ENCODE data around the gene AMELX.

Gene AMELX

DNA sequence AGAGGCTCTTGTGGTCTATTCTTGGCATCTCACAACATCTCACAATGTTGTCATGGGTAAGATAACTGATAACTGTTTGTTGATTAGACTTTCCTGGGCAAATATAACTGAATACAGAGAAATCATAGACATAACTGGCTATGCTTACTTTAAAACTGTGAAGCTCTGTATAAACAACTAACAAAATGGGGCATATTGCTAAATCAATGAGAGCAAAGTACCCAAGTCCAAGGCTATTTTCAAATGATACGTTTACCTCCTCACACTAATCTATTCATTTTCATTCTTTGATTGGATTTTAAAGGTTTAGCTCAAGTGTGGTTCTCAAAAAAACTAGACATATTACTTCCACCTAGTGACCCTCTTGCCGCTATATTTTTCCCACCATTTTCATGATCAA, 38.6 kb downstream of the AMELX start:
- peaks cover 92% of the 10 kb centered on the region for H3K27me3 ChIP-seq
- no peak for TF ChIP-seq Cebpa-rat (IDR thresholded peaks at IDR 0.05)
- no peaks in the 10 kb centered on the region; the same call in 1 of the 2 replicates for H3K9me3 ChIP-seq
- no peak overlapping the region for H3K27ac ChIP-seq
- H3K4me2 ChIP-seq, result no peak overlapping the region
- H3K4me1 ChIP-seq, result peaks cover 8% of the 10 kb centered on the region; the same call in 1 of the 2 replicates
- H3K36me3 ChIP-seq, result no peaks in the 10 kb centered on the region
- no peak overlapping the region for H3K4me3 ChIP-seq
- H4K20me1 ChIP-seq, result no peaks in the 10 kb centered on the region; the same call in 1 of the 2 replicates
- H3K9ac ChIP-seq, result no peak overlapping the region

GRCh38 chrX:11334165-11334564, 41.0 kb downstream of the AMELX start:
- H3K4me1 ChIP-seq, result peaks cover 9% of the 10 kb centered on the region; the same call in 1 of the 2 replicates
- H3K9me3 ChIP-seq, result no peaks in the 10 kb centered on the region; the same call in 1 of the 2 replicates
- peaks cover 90% of the 10 kb centered on the region for H3K27me3 ChIP-seq
- TF ChIP-seq Cebpa-rat (IDR thresholded peaks at IDR 0.05), result no peak
- no peaks in the 10 kb centered on the region; the same call in 1 of the 2 replicates for H4K20me1 ChIP-seq
- H3K4me2 ChIP-seq, result no peak overlapping the region
- no peak overlapping the region for H3K9ac ChIP-seq
- no peak overlapping the region for H3K27ac ChIP-seq
- H3K36me3 ChIP-seq, result no peaks in the 10 kb centered on the region
- no peak overlapping the region for H3K4me3 ChIP-seq

- Histone ChIP-seq H3K9ac (no peak overlapping the region), H3K4me2 (peak overlapping the region; percentile 24; the same call in 1 of the 2 replicates), H3K27ac (no peak overlapping the region), H3K4me1 (peaks cover 11% of the 10 kb centered on the region; the same call in 1 of the 2 replicates), H4K20me1 (no peaks in the 10 kb centered on the region), H3K36me3 (no peaks in the 10 kb centered on the region), H3K9me3 (no peaks in the 10 kb centered on the region; the same call in 1 of the 2 replicates), H3K27me3 (peaks cover 85% of the 10 kb centered on the region), H3K4me3 (no peak overlapping the region)
- no peak for TF ChIP-seq Cebpa-rat (IDR thresholded peaks at IDR 0.05)
These were observed 43.0 kb downstream of the AMELX start for GRCh38 chrX:11336201-11336600.

DNA sequence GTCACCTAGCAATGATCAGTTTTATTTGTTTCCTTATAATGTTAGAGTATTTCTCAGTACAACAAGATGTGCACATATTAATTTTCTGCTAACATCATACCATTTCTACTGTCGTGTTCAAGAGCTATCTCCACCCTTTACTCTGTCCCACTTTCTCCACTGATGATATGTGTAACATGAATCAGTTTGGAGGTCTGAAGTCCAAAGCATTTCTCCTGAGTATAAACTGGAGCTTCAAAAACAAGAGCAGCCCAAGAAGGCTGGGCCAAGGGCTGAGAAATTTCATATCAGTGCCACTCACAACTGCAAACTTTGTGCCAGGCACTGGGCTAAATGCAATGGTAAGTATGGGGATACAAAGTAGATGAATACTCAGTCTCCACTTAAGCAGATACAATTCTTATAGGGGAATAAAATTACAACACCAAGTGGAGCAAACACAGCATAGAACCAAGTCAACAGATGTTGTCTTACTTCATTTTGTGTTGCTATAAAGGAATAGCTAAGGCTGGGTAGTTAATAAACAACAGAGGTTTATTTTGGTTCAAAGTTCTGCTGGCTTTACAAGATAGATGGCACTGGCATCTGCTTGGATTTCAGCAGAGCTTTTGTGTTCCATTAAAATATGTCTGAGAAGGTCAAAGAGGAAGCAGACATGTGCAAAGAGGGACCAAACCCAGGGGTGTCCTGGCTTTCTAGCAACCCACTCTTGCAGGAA, 44.2 kb downstream of the AMELX start:
- TF ChIP-seq Cebpa-rat (IDR thresholded peaks at IDR 0.05), result no peak
- Histone ChIP-seq H3K36me3 (no peaks in the 10 kb centered on the region), H3K9me3 (no peaks in the 10 kb centered on the region; the same call in 1 of the 2 replicates), H3K27ac (no peak overlapping the region), H3K4me3 (no peak overlapping the region), H3K27me3 (peaks cover 81% of the 10 kb centered on the region), H3K4me1 (peaks cover 19% of the 10 kb centered on the region; the same call in 1 of the 2 replicates), H4K20me1 (no peaks in the 10 kb centered on the region), H3K9ac (no peak overlapping the region), H3K4me2 (no peak overlapping the region)

DNA sequence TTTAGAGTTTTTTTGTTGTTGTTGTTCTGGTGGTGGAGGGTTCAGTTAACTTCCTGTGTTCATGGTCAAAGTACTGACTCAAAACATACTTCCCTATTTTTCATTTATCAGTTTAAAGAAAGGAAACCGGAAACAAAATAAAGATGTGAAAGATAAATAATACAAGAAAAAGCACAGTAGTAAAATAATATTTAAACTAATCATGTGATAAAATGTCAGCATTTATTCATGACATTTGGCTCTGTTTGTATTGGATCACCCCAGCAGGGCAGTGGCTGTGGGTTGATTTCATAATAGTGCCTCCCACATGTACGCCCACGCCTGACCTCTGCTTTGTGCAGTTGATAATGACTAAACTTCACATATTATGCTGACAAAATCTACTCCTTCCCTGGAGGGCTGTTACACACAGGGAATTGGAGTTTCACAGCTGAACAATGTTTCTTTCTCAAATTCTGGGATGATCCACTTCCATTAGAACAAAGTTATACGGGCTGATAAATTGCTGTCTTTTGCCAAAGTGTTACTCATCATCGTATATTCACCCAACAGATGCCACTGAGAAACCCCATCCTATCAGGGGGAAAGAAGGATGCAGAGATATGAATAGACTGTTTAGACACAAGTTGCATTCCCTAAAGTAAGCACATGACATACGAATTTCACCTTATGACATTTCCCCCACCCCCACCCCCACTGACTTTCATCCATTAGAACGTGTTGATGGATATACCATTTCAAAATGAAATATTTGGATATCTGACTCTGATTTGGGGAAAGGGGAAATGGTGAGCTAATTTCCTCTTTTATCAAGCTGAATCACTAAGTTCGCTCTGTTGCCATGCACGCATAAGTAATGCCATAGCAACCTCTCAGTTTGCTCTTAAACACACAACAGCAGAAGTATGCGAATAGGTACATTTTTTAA, 48.3 kb downstream of the AMELX start:
- Histone ChIP-seq H3K27ac (peak overlapping the region; percentile 19; the same call in 1 of the 2 replicates), H3K36me3 (no peaks in the 10 kb centered on the region), H3K4me2 (0 out of 2 replicates have a peak overlapping the region, but pooled peaks have one; percentile 14), H3K9ac (no peak overlapping the region), H3K9me3 (no peaks in the 10 kb centered on the region), H3K4me1 (peaks cover 13% of the 10 kb centered on the region; the same call in 1 of the 2 replicates), H3K4me3 (no peak overlapping the region), H3K27me3 (peaks cover 77% of the 10 kb centered on the region), H4K20me1 (no peaks in the 10 kb centered on the region)
- TF ChIP-seq Cebpa-rat (IDR thresholded peaks at IDR 0.05), result no peak

- Histone ChIP-seq H3K4me1 (peaks cover 10% of the 10 kb centered on the region; the same call in 1 of the 2 replicates), H3K27me3 (peaks cover 75% of the 10 kb centered on the region), H3K27ac (no peak overlapping the region), H4K20me1 (no peaks in the 10 kb centered on the region), H3K9me3 (no peaks in the 10 kb centered on the region), H3K4me3 (no peak overlapping the region), H3K9ac (no peak overlapping the region), H3K4me2 (no peak overlapping the region), H3K36me3 (no peaks in the 10 kb centered on the region)
- no peak for TF ChIP-seq Cebpa-rat (IDR thresholded peaks at IDR 0.05)
These were observed 49.5 kb downstream of the AMELX start for GRCh38 chrX:11342673-11343072.

DNA sequence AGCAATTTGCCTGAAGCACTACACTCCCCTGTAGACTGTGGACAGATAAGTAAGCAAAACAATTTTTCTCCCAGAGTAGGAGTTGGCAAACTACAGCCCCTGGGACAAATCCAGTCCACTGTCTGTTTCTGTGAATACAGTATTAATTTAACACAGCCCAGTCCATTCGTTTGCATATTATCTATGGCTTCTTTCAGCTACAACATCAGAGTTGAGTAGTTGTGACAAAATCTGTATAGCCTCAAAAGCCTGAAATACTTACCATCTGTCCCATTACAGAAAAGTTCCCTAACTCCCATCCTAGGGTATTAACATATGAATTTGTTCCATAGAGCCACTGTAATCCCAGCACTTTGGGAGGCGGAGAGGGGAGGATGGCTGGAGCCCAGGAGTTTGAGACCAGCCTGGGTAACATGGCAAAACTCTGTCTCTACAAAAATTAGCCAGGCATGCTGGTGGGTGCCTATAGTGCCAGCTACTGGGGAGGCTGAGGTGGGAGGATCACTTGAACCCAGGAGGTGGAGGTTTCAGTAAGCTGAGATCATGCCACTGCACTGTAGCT, 53.0 kb downstream of the AMELX start:
- peaks cover 74% of the 10 kb centered on the region for H3K27me3 ChIP-seq

DNA sequence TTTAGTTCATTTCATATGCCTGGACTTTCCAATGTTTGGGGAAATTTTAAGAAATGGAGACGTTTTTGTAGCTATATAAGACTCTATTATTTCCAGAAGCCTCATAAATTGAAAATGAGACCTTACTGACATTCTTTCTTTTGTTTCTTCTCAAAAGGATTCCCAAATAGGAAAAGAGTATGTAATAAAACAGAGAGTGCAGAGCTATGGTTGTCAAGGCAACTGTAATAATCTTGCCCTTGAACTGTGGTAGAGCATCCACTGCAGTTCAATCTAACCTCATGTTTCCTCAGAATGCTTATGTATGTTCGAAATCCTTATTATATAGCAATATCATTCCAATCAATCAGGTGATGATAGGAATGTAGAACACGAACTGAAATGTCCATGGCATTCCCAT, 54.1 kb downstream of the AMELX start:
- H3K27me3 ChIP-seq, result peaks cover 70% of the 10 kb centered on the region
- no peak overlapping the region for H3K4me3 ChIP-seq
- no peak for TF ChIP-seq Cebpa-rat (IDR thresholded peaks at IDR 0.05)
- H4K20me1 ChIP-seq, result no peaks in the 10 kb centered on the region
- no peak overlapping the region for H3K27ac ChIP-seq
- no peak overlapping the region for H3K9ac ChIP-seq
- no peak overlapping the region for H3K4me2 ChIP-seq
- H3K4me1 ChIP-seq, result no peaks in the 10 kb centered on the region
- H3K36me3 ChIP-seq, result no peaks in the 10 kb centered on the region
- no peaks in the 10 kb centered on the region; the same call in 1 of the 2 replicates for H3K9me3 ChIP-seq

More for the DNA sequence above, 53.0 kb downstream of the AMELX start:
- Histone ChIP-seq H3K9ac (no peak overlapping the region), H4K20me1 (no peaks in the 10 kb centered on the region), H3K4me1 (peaks cover 8% of the 10 kb centered on the region; the same call in 1 of the 2 replicates), H3K36me3 (no peaks in the 10 kb centered on the region), H3K4me2 (no peak overlapping the region), H3K4me3 (no peak overlapping the region), H3K9me3 (no peaks in the 10 kb centered on the region), H3K27ac (no peak overlapping the region)
- no peak for TF ChIP-seq Cebpa-rat (IDR thresholded peaks at IDR 0.05)

- Histone ChIP-seq H4K20me1 (no peaks in the 10 kb centered on the region), H3K4me3 (no peak overlapping the region), H3K9me3 (no peaks in the 10 kb centered on the region; the same call in 1 of the 2 replicates), H3K36me3 (no peaks in the 10 kb centered on the region), H3K9ac (no peak overlapping the region), H3K4me1 (no peaks in the 10 kb centered on the region), H3K27me3 (peaks cover 60% of the 10 kb centered on the region), H3K27ac (no peak overlapping the region), H3K4me2 (no peak overlapping the region)
- no peak for TF ChIP-seq Cebpa-rat (IDR thresholded peaks at IDR 0.05)
These were observed 55.8 kb downstream of the AMELX start for GRCh38 chrX:11349020-11349419.
